ENCODE measurements around the gene FBXW8. TPM values are rescaled to one million over a fixed set of nuclear protein-coding genes. Genes with fewer than 3 reads are reported as not detected.
A peak's percentile ranks its signal among the peaks of the same experiment; 100 is the strongest.

Gene FBXW8
- total and polyA plus RNA-seq, 12 donors, result 2.4 to 11.3 (median 7.4) TPM

- WGBS, 2 donors, result 25 to 29% methylated on average over 18 of the region's 18 CpGs
- peak; percentile 21 to 69 (median 48) for ATAC-seq
These were observed 137.2 kb downstream of the FBXW8 start for GRCh38 chr12:117047810-117048584.

GRCh38 chr12:117048585-117048904, 137.8 kb downstream of the FBXW8 start:
- intact Hi-C loops (cut with DNase I), result loop anchor here in 2 of 10 donors (5.0 to 10.0 kb wide), 2 partner anchors 46 to 49 kb away; partner anchors contain the start of gene TESC (in 2 of the 2)
- 40 to 41% methylated on average over 9 of the region's 9 CpGs for WGBS, 2 donors
- H3K4me1 ChIP-seq, result peaks cover 31 to 94% (median 72%) of the 10 kb centered on the region in 9 donors
- no peaks in the 10 kb centered on the region for H3K27me3 ChIP-seq
- ATAC-seq (no peak), DNase-seq (no peak)
- H3K27ac ChIP-seq, result peak overlapping the region; percentile 48 to 95 (median 90)
- no peak for TF ChIP-seq CTCF (IDR thresholded peaks at IDR 0.05)
- H3K36me3 ChIP-seq, result no peaks in the 10 kb centered on the region
- H3K4me3 ChIP-seq, result no peak overlapping the region
- no peaks in the 10 kb centered on the region for H3K9me3 ChIP-seq

More at GRCh38 chr12:117047810-117048584, 137.2 kb downstream of the FBXW8 start:
- no peak overlapping the region for H3K4me3 ChIP-seq
- H3K27me3 ChIP-seq, result no peaks in the 10 kb centered on the region
- H3K4me1 ChIP-seq, result peaks cover 31 to 94% (median 67%) of the 10 kb centered on the region in 9 donors
- DNase-seq, result peak; percentile 66 to 78
- H3K27ac ChIP-seq, result peak overlapping the region; percentile 48 to 95 (median 90)
- no peaks in the 10 kb centered on the region for H3K9me3 ChIP-seq
- no peak for TF ChIP-seq CTCF (IDR thresholded peaks at IDR 0.05)
- no peaks in the 10 kb centered on the region for H3K36me3 ChIP-seq
- intact Hi-C loops (cut with DNase I), result loop anchor here in 2 of 10 donors (5.0 to 10.0 kb wide), 2 partner anchors 47 to 49 kb away; partner anchors contain the start of gene TESC (in 2 of the 2)

- no peak for TF ChIP-seq CTCF (IDR thresholded peaks at IDR 0.05)
- ATAC-seq (peak in 5 of 8 donors; percentile 1 to 26 (median 4)), DNase-seq (peak in 1 of 2 donors; percentile 60)
- Histone ChIP-seq H3K4me3 (no peak overlapping the region), H3K27ac (peak overlapping the region; percentile 48 to 95 (median 90)), H3K9me3 (no peaks in the 10 kb centered on the region), H3K36me3 (no peaks in the 10 kb centered on the region), H3K27me3 (no peaks in the 10 kb centered on the region), H3K4me1 (peaks cover 31 to 91% (median 73%) of the 10 kb centered on the region in 9 donors)
- intact Hi-C loops (cut with DNase I), result loop anchor here in 2 of 10 donors (5.0 to 10.0 kb wide), 2 partner anchors 46 to 48 kb away; partner anchors contain the start of gene TESC (in 2 of the 2)
- 49 to 63% methylated on average over 11 of the region's 11 CpGs for WGBS, 2 donors
These were observed 138.5 kb downstream of the FBXW8 start for GRCh38 chr12:117049295-117049694.

GRCh38 chr12:117050060-117050459, 139.3 kb downstream of the FBXW8 start:
- intact Hi-C loops (cut with DNase I), result loop anchor here in 2 of 10 donors (5.0 kb wide), 1 partner anchor 47 kb away; the partner anchor contains the start of gene TESC (in 2 of the 2)

More at GRCh38 chr12:117050060-117050459, 139.3 kb downstream of the FBXW8 start:
- H3K27me3 ChIP-seq, result no peaks in the 10 kb centered on the region
- H3K4me1 ChIP-seq, result peaks cover 28 to 83% (median 68%) of the 10 kb centered on the region in 9 donors
- no peaks in the 10 kb centered on the region for H3K36me3 ChIP-seq
- peak overlapping the region in 9 of 10 donors; percentile 76 to 95 (median 91) for H3K27ac ChIP-seq
- H3K4me3 ChIP-seq, result no peak overlapping the region
- TF ChIP-seq CTCF (IDR thresholded peaks at IDR 0.05), result no peak
- WGBS, 2 donors, result 46 to 48% methylated on average over 5 of the region's 5 CpGs
- no peaks in the 10 kb centered on the region for H3K9me3 ChIP-seq
- ATAC-seq (no peak), DNase-seq (no peak)
